ENCODE measurements around the gene ZNF683.
"Not testable (repeated sequence)": the region's sequence is repeated elsewhere in the genome, so short reads cannot be mapped to it uniquely, and the experiment has no call there.

ZNF683 gene

GRCh38 chr1:26337206-26337535 is 35.4 kb downstream of the ZNF683 start:
- DNase-seq (ENCODE audit: low read depth in 4 of 4, low spot score in 1 of 4): no peak

DNA sequence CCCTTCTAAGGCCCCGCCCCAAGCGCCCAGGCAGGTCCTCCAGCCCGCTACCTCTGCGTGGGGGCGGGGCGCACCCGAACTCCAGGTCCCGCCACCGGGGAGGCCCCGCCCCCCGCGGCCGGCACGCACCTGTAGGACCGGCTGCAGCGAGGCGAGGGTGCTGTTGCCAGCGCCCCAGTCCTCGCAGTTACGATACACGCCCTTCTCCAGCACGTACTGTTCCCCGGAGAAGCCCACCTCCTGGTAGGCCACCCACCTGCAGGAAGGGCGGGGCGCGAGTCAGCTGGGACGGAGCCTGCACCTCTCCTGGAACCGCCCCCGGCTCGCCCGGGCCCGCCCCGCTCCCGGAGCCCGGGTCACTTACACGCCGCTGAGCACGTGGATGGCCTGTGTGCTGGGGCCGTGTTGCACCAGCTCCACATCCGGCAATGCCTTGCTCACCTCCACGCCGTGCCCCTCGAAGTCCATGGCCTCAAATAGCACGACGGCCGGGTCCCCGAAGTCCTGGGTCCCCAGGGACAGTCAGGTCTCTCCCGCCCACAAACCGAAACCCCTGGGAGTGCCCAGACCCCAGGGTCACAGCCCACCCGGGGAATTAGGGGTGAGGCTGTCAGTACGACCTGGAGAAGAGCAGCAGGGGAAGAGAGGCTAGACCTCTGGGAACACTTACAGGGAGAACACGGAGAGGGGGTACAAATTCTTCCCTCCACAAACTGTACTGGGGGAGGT is 35.9 kb downstream of the ZNF683 start:
- peak; percentile 65 to 84 (median 68) for DNase-seq (ENCODE audit: low read depth in 4 of 4, low spot score in 1 of 4)

- DNase-seq (ENCODE audit: low read depth in 4 of 4, low spot score in 1 of 4): no peak
These were observed 36.6 kb downstream of the ZNF683 start for GRCh38 chr1:26335774-26336476.

GRCh38 chr1:26333312-26333711 is 39.2 kb downstream of the ZNF683 start:
- not testable (repeated sequence) for DNase-seq (ENCODE audit: low read depth in 4 of 4, low spot score in 1 of 4)

GRCh38 chr1:26330276-26330675 is 42.3 kb downstream of the ZNF683 start:
- no peak for DNase-seq (ENCODE audit: low read depth in 4 of 4, low spot score in 1 of 4)

- not testable (repeated sequence) for DNase-seq (ENCODE audit: low read depth in 4 of 4, low spot score in 1 of 4)
These were observed 43.2 kb downstream of the ZNF683 start for GRCh38 chr1:26329380-26329779.

DNA sequence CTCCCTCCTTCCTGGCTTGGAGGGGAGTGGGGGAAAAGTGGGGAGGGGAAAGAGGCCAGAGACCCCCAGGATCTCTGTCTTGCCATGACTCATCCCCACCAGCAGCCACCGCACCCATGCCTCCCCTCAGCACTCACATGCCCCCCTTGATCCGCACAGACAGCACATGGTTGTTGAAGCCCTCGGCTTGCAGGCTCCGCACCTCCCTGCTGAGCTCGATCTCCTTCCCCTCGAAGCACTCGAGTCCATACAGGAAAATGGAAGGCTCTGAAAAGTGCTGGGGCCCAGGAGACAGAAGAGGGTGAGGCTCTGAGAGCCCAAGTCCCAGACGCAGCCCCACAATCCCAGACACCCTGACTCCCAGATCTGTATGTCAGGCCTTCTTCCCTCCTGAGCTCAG is 44.0 kb downstream of the ZNF683 start:
- DNase-seq (ENCODE audit: low read depth in 4 of 4, low spot score in 1 of 4): no peak

DNA sequence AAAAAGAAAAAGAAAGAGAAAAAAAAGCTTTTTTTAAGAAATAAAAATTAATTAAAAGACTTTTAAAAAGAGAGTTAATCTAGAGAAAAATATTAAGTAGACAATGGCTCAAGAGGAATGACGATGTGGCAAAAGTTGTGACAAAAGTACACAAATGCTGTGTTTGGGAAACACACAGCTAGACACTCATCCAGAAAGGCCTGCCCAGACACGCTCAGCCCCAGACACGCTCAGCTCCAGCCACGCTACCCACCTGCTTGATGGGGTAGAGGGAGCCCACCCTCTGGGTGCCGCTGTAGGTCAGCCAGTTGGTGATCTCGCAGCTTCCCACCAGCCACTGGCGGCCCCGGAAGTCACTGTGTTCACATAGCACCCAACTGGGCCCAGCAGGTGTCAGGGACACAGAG is 44.6 kb downstream of the ZNF683 start:
- DNase-seq (ENCODE audit: low read depth in 4 of 4, low spot score in 1 of 4): no peak

- no peak for DNase-seq (ENCODE audit: low read depth in 4 of 4, low spot score in 1 of 4)
These were observed 48.0 kb downstream of the ZNF683 start for GRCh38 chr1:26324550-26324949.

DNA sequence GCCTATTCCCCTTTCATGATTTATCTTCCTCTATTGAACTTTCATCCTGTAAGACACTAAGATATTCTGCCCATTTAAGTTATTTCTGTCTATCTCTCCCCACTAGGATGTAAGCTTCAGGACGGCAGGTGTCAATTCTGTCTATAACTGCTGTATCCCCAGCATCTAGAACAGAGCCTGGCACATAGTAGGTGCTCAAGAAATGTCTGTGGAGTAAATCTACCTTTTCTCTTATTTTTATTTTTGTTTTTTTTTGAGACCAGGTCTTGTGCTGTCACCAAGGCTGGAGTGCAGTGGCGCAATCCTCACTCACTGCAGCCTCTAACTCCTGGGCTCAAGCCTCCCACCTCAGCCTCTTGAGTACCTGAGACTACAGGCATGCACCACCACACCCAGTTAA is 49.2 kb downstream of the ZNF683 start:
- DNase-seq (ENCODE audit: low read depth in 4 of 4, low spot score in 1 of 4): no peak

GRCh38 chr1:26322042-26322331 is 50.6 kb downstream of the ZNF683 start:
- DNase-seq (ENCODE audit: low read depth in 4 of 4, low spot score in 1 of 4): no peak

GRCh38 chr1:26321315-26322041 is 51.1 kb downstream of the ZNF683 start:
- DNase-seq (ENCODE audit: low read depth in 4 of 4, low spot score in 1 of 4): peak; percentile 92 to 98 (median 96)

DNA sequence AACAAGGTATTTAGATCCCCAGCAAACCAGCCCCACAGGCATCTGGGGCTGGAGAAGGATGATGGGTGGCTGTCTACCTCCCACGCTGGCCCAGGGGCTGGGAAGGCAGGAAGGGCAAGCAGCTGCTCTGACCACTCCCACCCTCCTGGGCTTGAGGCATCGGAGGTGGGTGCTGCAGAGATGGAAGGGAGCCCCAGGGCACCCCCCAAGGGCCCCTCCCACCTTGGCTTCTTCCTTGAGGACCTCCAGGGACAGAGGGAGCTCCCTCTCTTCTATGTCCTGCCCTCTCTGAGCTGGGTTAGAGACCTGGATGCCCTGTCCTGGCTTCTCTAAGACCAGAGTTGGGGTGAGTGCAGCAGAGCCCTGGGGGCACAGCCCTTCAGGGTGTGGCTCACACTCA is 51.7 kb downstream of the ZNF683 start:
- no peak for DNase-seq (ENCODE audit: low read depth in 4 of 4, low spot score in 1 of 4)

GRCh38 chr1:26318338-26319064 is 54.0 kb downstream of the ZNF683 start:
- no peak for DNase-seq (ENCODE audit: low read depth in 4 of 4, low spot score in 1 of 4)

DNA sequence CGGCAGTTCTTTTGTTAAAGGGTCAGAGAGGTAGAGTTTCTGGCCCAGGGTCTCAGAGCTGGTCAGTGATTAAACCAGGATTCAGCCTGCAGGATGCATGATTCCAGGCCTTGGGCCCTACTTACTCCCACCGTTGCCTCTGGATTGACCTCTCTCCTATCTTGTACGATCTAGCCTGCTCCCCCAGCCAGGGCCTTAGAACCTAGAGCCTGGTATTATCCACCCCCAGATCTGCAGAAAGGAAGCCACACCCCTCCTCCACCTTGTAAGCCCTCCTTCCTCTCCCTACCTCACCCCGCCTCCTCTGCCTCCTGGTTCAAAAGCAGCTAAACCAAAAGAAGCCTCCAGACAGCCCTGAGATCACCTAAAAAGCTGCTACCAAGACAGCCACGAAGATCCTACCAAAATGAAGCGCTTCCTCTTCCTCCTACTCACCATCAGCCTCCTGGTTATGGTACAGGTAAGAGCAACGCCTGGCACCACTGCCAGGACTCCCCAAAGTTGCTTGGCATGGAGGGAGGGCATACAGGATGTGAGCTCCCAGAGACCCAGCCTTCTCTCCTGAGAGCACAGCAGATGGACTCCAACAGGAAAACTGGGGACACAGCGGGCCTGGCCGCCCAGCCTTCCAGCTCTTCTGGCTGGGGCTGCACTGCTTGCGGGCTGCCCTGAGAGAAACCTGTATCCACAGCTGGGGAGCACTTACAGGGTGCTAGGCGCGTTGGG is 54.8 kb downstream of the ZNF683 start, which contains the start of gene CD52:
Gene CD52, plus strand, starts transcription at position 347 of the 726 bp plus-strand sequence. Its CDS starts 60 bp downstream, at position 407.
- DNase-seq (ENCODE audit: low read depth in 4 of 4, low spot score in 1 of 4): peak; percentile 36 to 58 (median 44)

DNA sequence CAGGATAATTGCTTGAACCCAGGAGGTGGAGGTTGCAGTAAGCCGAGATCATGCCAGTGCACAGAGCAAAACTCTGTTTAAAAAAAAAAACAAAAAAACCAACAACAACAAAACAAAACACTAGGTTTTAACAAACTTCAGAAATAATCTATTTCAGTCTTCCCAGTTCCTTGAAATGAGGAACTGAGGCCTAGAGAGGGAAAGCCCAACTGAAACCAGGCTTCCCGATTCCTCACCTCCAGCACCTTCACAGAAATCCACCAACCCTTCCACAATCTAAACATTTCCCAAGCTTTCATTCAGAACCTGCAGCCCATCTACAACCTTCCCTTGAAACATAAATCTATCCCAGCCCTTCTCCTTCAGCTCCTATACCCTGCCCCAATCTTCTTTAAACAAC is 55.4 kb downstream of the ZNF683 start:
- DNase-seq (ENCODE audit: low read depth in 4 of 4, low spot score in 1 of 4): no peak

DNA sequence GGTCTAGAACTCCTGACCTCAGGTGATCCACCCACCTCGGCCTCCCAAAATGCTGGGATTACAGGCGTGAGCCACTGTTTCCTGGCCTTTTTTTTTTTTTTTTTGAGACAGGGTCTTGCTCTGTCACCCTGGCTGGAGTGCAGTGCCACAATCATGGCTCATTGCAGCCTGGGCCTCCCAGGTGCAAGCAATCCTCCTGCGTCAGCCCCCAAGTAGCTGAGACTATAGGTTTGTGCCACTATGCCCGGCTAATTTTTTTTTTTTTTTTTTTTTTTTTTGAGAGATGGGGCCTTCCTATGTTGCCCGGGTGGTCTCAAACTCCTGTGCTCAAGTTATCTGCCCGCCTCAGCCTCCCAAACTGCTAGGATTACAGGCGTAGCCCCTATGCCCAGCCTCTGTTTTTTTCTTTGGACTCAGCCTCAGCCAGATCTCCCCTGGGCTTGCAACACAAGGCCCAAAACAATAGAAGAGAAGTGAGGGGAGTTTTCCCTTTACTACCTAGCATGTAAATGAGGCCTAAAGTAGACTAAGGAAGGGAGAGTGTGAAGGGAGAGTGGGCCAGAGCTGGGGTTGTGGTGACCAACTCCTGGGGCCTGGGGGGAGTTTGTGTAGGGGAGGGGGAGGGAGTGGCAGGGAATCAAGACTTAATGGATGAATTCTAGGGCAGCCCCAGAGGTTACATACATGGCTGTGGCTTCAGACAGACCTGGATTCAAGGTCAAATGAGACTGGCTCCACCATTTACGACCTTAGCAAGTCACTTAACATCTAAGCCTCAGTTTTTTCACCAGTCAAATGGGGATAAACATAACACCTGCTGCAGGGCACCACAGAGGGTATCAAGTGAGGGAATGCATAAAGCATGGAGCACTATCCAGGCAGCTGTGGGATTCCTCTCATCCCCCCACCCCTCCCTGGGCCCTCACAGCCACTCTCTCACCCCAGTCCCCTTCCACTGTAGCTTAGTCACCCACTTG is 56.4 kb downstream of the ZNF683 start:
- no peak for DNase-seq (ENCODE audit: low read depth in 4 of 4, low spot score in 1 of 4)

DNA sequence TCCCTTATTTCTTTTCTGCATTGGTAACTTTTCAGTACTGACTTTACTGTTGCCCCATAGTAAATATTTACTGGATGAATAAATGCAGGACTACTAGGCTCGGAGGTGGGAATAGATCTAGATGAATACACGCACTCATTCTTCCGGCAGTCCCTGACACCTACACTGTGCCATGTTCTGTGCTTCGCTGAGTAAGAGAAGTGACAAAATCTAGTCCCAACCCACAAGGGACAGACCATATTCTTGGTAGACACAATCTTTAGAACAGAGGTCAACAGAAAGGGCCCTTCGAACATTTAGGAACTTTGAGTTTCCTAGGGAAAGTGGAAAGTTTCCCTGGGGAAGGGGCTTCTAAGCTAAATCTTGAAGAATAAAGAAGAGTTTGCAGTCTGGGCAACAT is 58.0 kb downstream of the ZNF683 start:
- no peak for DNase-seq (ENCODE audit: low read depth in 4 of 4, low spot score in 1 of 4)

Measured in stimulated activated CD4-positive, alpha-beta T cell treated with anti-CD3 and anti-CD28 coated beads, Interleukin-1b, Interleukin-23, amount 100 ng/mL, for 24 hours (primary cell).